SU-DHL-6 (cell line): Measurements from ENCODE around the gene IFIT3.

Experiments
- H2AFZ ChIP-seq: fragments of 200-600 bp; sonication (generic); 2 replicates; pipeline ENCODE4 v1.6.1; 2014; ENCODE audit warnings: low read depth, mild to moderate bottlenecking, moderate library complexity, mixed read lengths, antibody characterized with exemption, low read length; ENCODE audit not compliant: severe bottlenecking
- H3F3A ChIP-seq: fragments of 200-600 bp; shearing (Covaris generic); 2 replicates; pipeline ENCODE4 v1.6.0; 2016; ENCODE audit warnings: antibody characterized with exemption, mild to moderate bottlenecking; ENCODE audit not compliant: insufficient read depth
- H3K27ac ChIP-seq: fragments of 200-600 bp; sonication (generic); 2 replicates; pipeline ENCODE4 v1.5.1; 2016; ENCODE audit warnings: low read depth, mild to moderate bottlenecking, low read length, moderate library complexity, mixed read lengths
- H3K27me3 ChIP-seq: fragments of 200-600 bp; sonication (generic), shearing (Covaris generic); 2 replicates; pipeline ENCODE4 v1.6.0; 2014; ENCODE audit warnings: mild to moderate bottlenecking, low read length
- H3K36me3 ChIP-seq: fragments of 200-600 bp; sonication (generic); 2 replicates; pipeline ENCODE4 v1.6.1; 2014; ENCODE audit warnings: mild to moderate bottlenecking, low read length, mixed read lengths
- H3K4me2 ChIP-seq: fragments of 300-600, 200-600 bp; shearing (Covaris generic), sonication (generic); 2 replicates; pipeline ENCODE4 v1.6.0; 2014; ENCODE audit warnings: low read length, low read depth, mild to moderate bottlenecking; ENCODE audit not compliant: poor library complexity, severe bottlenecking
- H3K4me3 ChIP-seq: fragments of 200-600 bp; sonication (generic); 2 replicates; pipeline ENCODE4 v1.5.1; 2014; ENCODE audit warnings: antibody characterized with exemption, low read length, mild to moderate bottlenecking, mixed read lengths; ENCODE audit not compliant: insufficient read depth, poor library complexity, severe bottlenecking
- H3K79me2 ChIP-seq: fragments of 200-600 bp; sonication (generic); 2 replicates; pipeline ENCODE4 v1.6.1; 2014; ENCODE audit warnings: mild to moderate bottlenecking, low read length, moderate library complexity; ENCODE audit not compliant: insufficient read depth
- H3K9ac ChIP-seq: fragments of 200-600 bp; sonication (generic); 2 replicates; pipeline ENCODE4 v1.7.0; 2014; ENCODE audit warnings: mild to moderate bottlenecking, low read length
- H3K9me2 ChIP-seq: fragments of 200-600 bp; sonication (generic); replicated peaks from 2 replicates; pipeline ENCODE4 v1.6.1; 2014; ENCODE audit warnings: low read length; ENCODE audit not compliant: insufficient read depth
- H3K9me3 ChIP-seq: fragments of 200-600 bp; sonication (generic); 2 replicates; pipeline ENCODE4 v1.6.1; 2014; ENCODE audit warnings: low read length, mixed read lengths; ENCODE audit not compliant: insufficient read depth
- H4K20me1 ChIP-seq: fragments of 200-600 bp; sonication (generic); 2 replicates; pipeline ENCODE4 v1.6.1; 2014; ENCODE audit warnings: low read depth, mild to moderate bottlenecking, antibody characterized with exemption, low read length, moderate library complexity, mixed read lengths
- EZH2phosphoT487 ChIP-seq: fragments of 200-600 bp; sonication (generic), shearing (Covaris generic); conservative IDR thresholded peaks from 2 replicates; pipeline ENCODE4 v1.6.1; 2018; ENCODE audit warnings: mild to moderate bottlenecking, antibody characterized with exemption, low read length, moderate library complexity, mixed read lengths
- TF ChIP-seq, protein P1 (sequence below): fragments of 200-600 bp; sonication (generic); IDR thresholded peaks from one replicate; pipeline ENCODE4 v1.5.1; 2017; ENCODE audit warnings: antibody characterized with exemption, mild to moderate bottlenecking, low read length, moderate library complexity; ENCODE audit not compliant: insufficient read depth, poor library complexity, severe bottlenecking

IFIT3 gene

DNA sequence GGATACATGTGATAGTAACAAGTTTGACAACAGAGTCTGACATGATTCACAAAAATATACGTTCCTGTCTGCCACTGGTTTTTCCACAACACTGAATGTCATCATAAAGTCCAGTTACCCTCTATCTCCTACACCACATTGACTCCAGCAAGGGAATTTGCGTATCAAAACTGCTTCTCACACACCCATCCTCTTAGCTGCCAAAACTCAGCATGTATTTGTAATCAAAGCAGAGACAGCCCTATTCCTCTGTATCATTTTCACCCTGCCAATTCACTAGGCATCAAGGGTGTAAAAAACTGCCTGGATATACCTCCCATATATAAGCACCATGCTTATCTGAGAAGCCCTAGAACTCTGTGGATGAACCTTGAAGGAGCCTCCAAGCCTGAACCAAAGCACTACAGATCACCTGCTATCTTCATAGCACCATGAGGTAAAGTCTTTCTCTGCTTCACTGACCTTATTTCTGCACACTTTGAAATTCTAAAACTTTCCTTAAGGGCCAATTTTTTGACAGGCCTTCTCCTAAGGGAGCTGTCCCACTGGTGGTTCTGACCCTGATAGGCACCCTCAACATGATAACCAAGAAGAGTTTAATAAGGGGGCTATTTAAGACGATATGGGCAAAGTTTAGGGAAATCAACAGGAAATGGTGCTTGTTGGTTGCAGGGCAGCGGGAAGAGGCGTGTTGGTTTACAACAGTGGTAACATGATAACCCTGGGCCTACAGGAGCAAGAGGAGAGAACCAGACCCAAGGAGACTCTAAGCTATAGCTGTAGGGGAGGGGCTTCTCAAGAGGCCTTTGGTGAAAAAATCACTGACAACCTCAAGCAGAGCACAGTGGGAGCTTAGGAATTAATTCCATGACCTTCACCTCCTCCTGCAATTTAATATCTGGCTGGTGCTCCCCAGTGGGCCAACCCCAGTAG is 50.2 kb downstream of the IFIT3 start, which contains the start of gene IFIT1B:
IFIT1B (plus strand) TSS at position 352 of the 933 bp plus-strand sequence; CDS start at position 432, 80 bp downstream.
- Histone ChIP-seq H3K4me3 (no peak within 1 kb of the TSS), H3K9ac (no peak within 1 kb of the TSS), H3K27ac (no peak within 1 kb of the TSS), H3K4me2 (no peak within 1 kb of the TSS), H3K79me2 (no peaks in the 10 kb centered on the region), H3K9me3 (no peaks in the 10 kb centered on the region), H4K20me1 (no peaks in the 10 kb centered on the region), H3K36me3 (no peaks in the 10 kb centered on the region), H3K27me3 (no peaks in the 10 kb centered on the region), H2AFZ (no peak within 1 kb of the TSS), H3K9me2 (no peaks in the 10 kb centered on the region), H3F3A (no peaks in the 10 kb centered on the region)
- no peak for TF ChIP-seq EZH2phosphoT487

DNA sequence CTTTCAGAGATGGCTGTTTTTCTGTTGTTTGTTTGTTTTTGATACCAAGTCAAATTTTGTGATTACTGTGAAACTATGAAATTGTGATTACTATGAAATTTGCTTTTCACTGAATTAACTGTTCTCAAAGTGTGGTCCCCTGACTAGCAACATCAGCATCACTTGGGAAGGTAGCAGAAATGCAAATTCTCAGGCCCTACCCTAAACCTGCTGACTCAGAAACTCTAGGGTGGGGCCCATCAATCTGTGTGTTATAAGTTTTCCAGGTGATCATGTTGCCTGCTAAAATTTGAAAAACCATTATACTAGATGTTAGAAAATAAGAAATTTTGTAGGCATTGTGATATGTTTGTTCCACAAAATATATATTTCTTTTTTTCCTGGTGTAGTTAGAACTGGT is 51.3 kb downstream of the IFIT3 start:
- no peaks in the 10 kb centered on the region for H3K9me3 ChIP-seq
- no peak overlapping the region for H3K9ac ChIP-seq
- no peaks in the 10 kb centered on the region for H3F3A ChIP-seq
- H4K20me1 ChIP-seq, result no peaks in the 10 kb centered on the region
- H3K27me3 ChIP-seq, result no peaks in the 10 kb centered on the region
- no peak overlapping the region for H2AFZ ChIP-seq
- H3K36me3 ChIP-seq, result no peaks in the 10 kb centered on the region
- no peaks in the 10 kb centered on the region for H3K79me2 ChIP-seq
- no peaks in the 10 kb centered on the region for H3K9me2 ChIP-seq
- TF ChIP-seq, protein P1, sequence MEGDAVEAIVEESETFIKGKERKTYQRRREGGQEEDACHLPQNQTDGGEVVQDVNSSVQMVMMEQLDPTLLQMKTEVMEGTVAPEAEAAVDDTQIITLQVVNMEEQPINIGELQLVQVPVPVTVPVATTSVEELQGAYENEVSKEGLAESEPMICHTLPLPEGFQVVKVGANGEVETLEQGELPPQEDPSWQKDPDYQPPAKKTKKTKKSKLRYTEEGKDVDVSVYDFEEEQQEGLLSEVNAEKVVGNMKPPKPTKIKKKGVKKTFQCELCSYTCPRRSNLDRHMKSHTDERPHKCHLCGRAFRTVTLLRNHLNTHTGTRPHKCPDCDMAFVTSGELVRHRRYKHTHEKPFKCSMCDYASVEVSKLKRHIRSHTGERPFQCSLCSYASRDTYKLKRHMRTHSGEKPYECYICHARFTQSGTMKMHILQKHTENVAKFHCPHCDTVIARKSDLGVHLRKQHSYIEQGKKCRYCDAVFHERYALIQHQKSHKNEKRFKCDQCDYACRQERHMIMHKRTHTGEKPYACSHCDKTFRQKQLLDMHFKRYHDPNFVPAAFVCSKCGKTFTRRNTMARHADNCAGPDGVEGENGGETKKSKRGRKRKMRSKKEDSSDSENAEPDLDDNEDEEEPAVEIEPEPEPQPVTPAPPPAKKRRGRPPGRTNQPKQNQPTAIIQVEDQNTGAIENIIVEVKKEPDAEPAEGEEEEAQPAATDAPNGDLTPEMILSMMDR, result no peak
- no peak for TF ChIP-seq EZH2phosphoT487
- H3K4me2 ChIP-seq, result no peak overlapping the region
- H3K4me3 ChIP-seq, result no peak overlapping the region
- no peak overlapping the region for H3K27ac ChIP-seq

DNA sequence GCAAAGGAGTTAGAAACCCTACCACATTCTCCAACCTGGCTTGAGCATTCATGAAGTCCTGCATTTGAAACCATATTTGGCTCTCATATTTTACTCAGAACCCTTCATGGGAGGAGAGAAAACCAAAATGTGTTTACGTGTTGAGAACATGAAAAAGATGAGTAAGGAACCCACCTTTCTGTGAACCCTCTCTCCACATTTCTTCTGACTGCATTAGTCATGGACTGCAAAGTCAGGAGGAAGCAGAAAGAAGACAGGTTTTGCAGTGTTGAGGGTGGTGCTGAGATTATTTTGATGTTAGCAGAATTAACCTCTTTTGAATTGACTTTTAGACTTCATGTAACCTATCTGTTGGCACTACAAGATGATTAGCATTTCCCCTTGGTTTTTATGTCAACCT is 55.0 kb downstream of the IFIT3 start:
- H4K20me1 ChIP-seq, result no peaks in the 10 kb centered on the region
- H2AFZ ChIP-seq, result no peak overlapping the region
- H3K4me2 ChIP-seq, result no peak overlapping the region
- no peak overlapping the region for H3K27ac ChIP-seq
- no peaks in the 10 kb centered on the region for H3K9me3 ChIP-seq
- no peak overlapping the region for H3K9ac ChIP-seq
- no peaks in the 10 kb centered on the region for H3K27me3 ChIP-seq
- H3K36me3 ChIP-seq, result no peaks in the 10 kb centered on the region
- TF ChIP-seq, protein P1, result no peak
- TF ChIP-seq EZH2phosphoT487, result no peak
- H3K9me2 ChIP-seq, result no peaks in the 10 kb centered on the region
- no peaks in the 10 kb centered on the region for H3F3A ChIP-seq
- no peaks in the 10 kb centered on the region for H3K79me2 ChIP-seq
- no peak overlapping the region for H3K4me3 ChIP-seq
